DMS114 treated with DMSO at 0.1 percent for 48 hours (cell line): Measurements from ENCODE around the gene KRT7.

Experiments
- DNase-seq: peaks from one replicate; lab custom pipeline; 2025; ENCODE audit not compliant: unreplicated experiment; lab: John Stamatoyannopoulos, UW

Gene KRT7

GRCh38 chr12:52296572-52297215 is 63.7 kb downstream of the KRT7 start:
- no peak for DNase-seq
